GM23338 (cell line): ENCODE measurements around the gene ATP1A4.

ENCODE experiments used
- CREB1 ChIP-seq: fragments of 250-450 bp; sonication (Bioruptor Pico); IDR thresholded peaks from 2 replicates; pipeline ENCODE4 v1.5.0; 2020; ENCODE audit warnings: low read depth, mild to moderate bottlenecking, moderate library complexity
- CTCF ChIP-seq, 2 experiments: fragments of 200-600 bp in 1 of 2; sonication (generic) in 1 of 2; conservative IDR thresholded peaks; 2 replicates each; pipeline versions ENCODE4 v1.5.1 to v1.6.1; 2016 to 2017; ENCODE audit warnings: antibody characterized with exemption in 2 of 2, low read depth in 2 of 2, mild to moderate bottlenecking in 2 of 2, moderate library complexity in 1 of 2
- ETS1 ChIP-seq: IDR thresholded peaks from 2 replicates; pipeline ENCODE4 v1.6.1; 2016; ENCODE audit warnings: antibody characterized with exemption
- EZH2 ChIP-seq: fragments of 200-600 bp; sonication (generic); IDR thresholded peaks from one replicate; pipeline ENCODE4 v1.8.0; 2017; ENCODE audit warnings: antibody characterized with exemption, mild to moderate bottlenecking, low read depth; ENCODE audit not compliant: unreplicated experiment
- EZH2phosphoT487 ChIP-seq: fragments of 200-600 bp; sonication (generic); IDR thresholded peaks from one replicate; pipeline ENCODE4 v1.8.1; 2018; ENCODE audit warnings: antibody characterized with exemption; ENCODE audit not compliant: unreplicated experiment
- JUNB ChIP-seq: IDR thresholded peaks from one replicate; pipeline ENCODE4 v1.6.1; 2016; ENCODE audit warnings: antibody characterized with exemption; ENCODE audit not compliant: unreplicated experiment
- POLR2AphosphoS5 ChIP-seq: IDR thresholded peaks from 2 replicates; pipeline ENCODE4 v1.6.1; 2016; ENCODE audit warnings: antibody characterized with exemption, low read depth
- REST ChIP-seq: IDR thresholded peaks from one replicate; pipeline ENCODE4 v1.6.1; 2018; ENCODE audit warnings: antibody characterized with exemption; ENCODE audit not compliant: unreplicated experiment
- ZNF114 ChIP-seq: fragments of 250-450 bp; sonication (Bioruptor Pico); IDR thresholded peaks from 2 replicates; pipeline ENCODE4 v1.5.0; 2020; ENCODE audit warnings: mild to moderate bottlenecking, moderate library complexity
- ZNF331 ChIP-seq: fragments of 250-450 bp; sonication (Bioruptor Pico); IDR thresholded peaks from 2 replicates; pipeline ENCODE4 v1.5.0; 2020; ENCODE audit warnings: low read depth, mild to moderate bottlenecking, moderate library complexity
- ZNF462 ChIP-seq: fragments of 250-450 bp; sonication (Bioruptor Pico); IDR thresholded peaks from 2 replicates; pipeline ENCODE4 v1.5.0; 2020; ENCODE audit warnings: mild to moderate bottlenecking, moderate library complexity

- TF ChIP-seq POLR2AphosphoS5 (no peak), EZH2phosphoT487 (no peak), EZH2 (no peak), CTCF (conservative IDR thresholded peaks at IDR 0.05; ENCODE audit: low read depth in 2 of 2) (peak; percentile 49 to 59), REST (no peak), ETS1 (no peak), CREB1 (CRISPR knock-in tag) (no peak), ZNF114 (CRISPR knock-in tag) (no peak), JUNB (no peak), ZNF331 (CRISPR knock-in tag) (no peak), ZNF462 (CRISPR knock-in tag) (no peak)
These were observed 16.2 kb downstream of the ATP1A4 start for GRCh38 chr1:160167580-160167979.
